ENCODE data around the gene MYRFL. TPM values are rescaled to one million over a fixed set of nuclear protein-coding genes. Genes with fewer than 3 reads are reported as not detected.
"Not testable (repeated sequence)": the region's sequence is repeated elsewhere in the genome, so short reads cannot be mapped to it uniquely, and the experiment has no call there.

MYRFL gene
- total RNA-seq, 2 donors from 2014 or later: 0.15 to 0.65 TPM

- intact Hi-C loops (cut with DNase I): no loop called here
- no peak for ATAC-seq
- no peak for DNase-seq
Observed at GRCh38 chr12:69952890-69953289, 127.9 kb downstream of the MYRFL start.

- DNase-seq (no peak), ATAC-seq (no peak)
- intact Hi-C loops (cut with DNase I): no loop called here
Observed at GRCh38 chr12:69961246-69961645, 136.2 kb downstream of the MYRFL start.

- DNase-seq (peak; percentile 52), ATAC-seq (peak; percentile 41 to 95)
- intact Hi-C loops (cut with DNase I): no loop called here
Observed at GRCh38 chr12:69966409-69966808, 141.4 kb downstream of the MYRFL start.

GRCh38 chr12:69966839-69967238, 141.8 kb downstream of the MYRFL start:
- ATAC-seq (peak in 1 of 2 donors; percentile 95), DNase-seq (no peak)
- intact Hi-C loops (cut with DNase I): no loop called here

GRCh38 chr12:69969011-69969410, 144.0 kb downstream of the MYRFL start:
- no peak for ATAC-seq
- intact Hi-C loops (cut with DNase I): no loop called here
- no peak for DNase-seq

- DNase-seq (no peak), ATAC-seq (no peak)
- intact Hi-C loops (cut with DNase I): no loop called here
Observed at GRCh38 chr12:69972136-69972535, 147.1 kb downstream of the MYRFL start.

GRCh38 chr12:69978020-69978419, 153.0 kb downstream of the MYRFL start:
- DNase-seq: no peak
- intact Hi-C loops (cut with DNase I): no loop called here
- no peak for ATAC-seq

- intact Hi-C loops (cut with DNase I): no loop called here
- ATAC-seq (peak in 1 of 2 donors; percentile 30), DNase-seq (no peak)
Observed at GRCh38 chr12:69981881-69982475, 157.0 kb downstream of the MYRFL start.

- DNase-seq (no peak), ATAC-seq (no peak)
- intact Hi-C loops (cut with DNase I): no loop called here
Observed at GRCh38 chr12:69984241-69984640, 159.2 kb downstream of the MYRFL start.

GRCh38 chr12:69985656-69986055, 160.6 kb downstream of the MYRFL start:
- no peak for DNase-seq
- ATAC-seq: no peak
- intact Hi-C loops (cut with DNase I): no loop called here

- ATAC-seq (no peak), DNase-seq (no peak)
- intact Hi-C loops (cut with DNase I): no loop called here
Observed at GRCh38 chr12:69986114-69986513, 161.1 kb downstream of the MYRFL start.

GRCh38 chr12:69987579-69988091, 162.6 kb downstream of the MYRFL start:
- ATAC-seq (peak; percentile 78 to 93), DNase-seq (peak; percentile 31)
- intact Hi-C loops (cut with DNase I): no loop called here

GRCh38 chr12:69988481-69989321, 163.7 kb downstream of the MYRFL start:
- intact Hi-C loops (cut with DNase I): no loop called here
- peak; percentile 61 to 80 for ATAC-seq

GRCh38 chr12:69991690-69992288, 166.8 kb downstream of the MYRFL start:
- ATAC-seq (no peak), DNase-seq (no peak)
- intact Hi-C loops (cut with DNase I): no loop called here

More at GRCh38 chr12:69988481-69989321, 163.7 kb downstream of the MYRFL start:
- DNase-seq: no peak

- ATAC-seq: no peak
- no peak for DNase-seq
- intact Hi-C loops (cut with DNase I): no loop called here
Observed at GRCh38 chr12:69993433-69993832, 168.4 kb downstream of the MYRFL start.

- DNase-seq; ATAC-seq; intact Hi-C loops (cut with DNase I): not testable (repeated sequence)
Observed at GRCh38 chr12:69994086-69994485, 169.1 kb downstream of the MYRFL start.

GRCh38 chr12:69994724-69995173, 169.7 kb downstream of the MYRFL start:
- ATAC-seq (peak in 1 of 2 donors; percentile 53), DNase-seq (no peak)
- intact Hi-C loops (cut with DNase I): no loop called here

- no peak for ATAC-seq
- intact Hi-C loops (cut with DNase I): no loop called here
Observed at GRCh38 chr12:69996241-69996640, 171.2 kb downstream of the MYRFL start.

GRCh38 chr12:69996722-69997121, 171.7 kb downstream of the MYRFL start:
- DNase-seq: no peak
- intact Hi-C loops (cut with DNase I): no loop called here
- ATAC-seq: no peak

More at GRCh38 chr12:69996241-69996640, 171.2 kb downstream of the MYRFL start:
- DNase-seq: no peak

- DNase-seq (no peak), ATAC-seq (no peak)
- intact Hi-C loops (cut with DNase I): no loop called here
Observed at GRCh38 chr12:69998011-69998410, 173.0 kb downstream of the MYRFL start.
